HUES64 (cell line): ENCODE results near the gene ITPR2.
"Not testable (repeated sequence)": the region's sequence is repeated elsewhere in the genome, so short reads cannot be mapped to it uniquely, and the experiment has no call there.

Experiments used
- H3K27ac ChIP-seq: 2 replicates; pipeline ENCODE4 v1.7.0; 2013; ENCODE audit warnings: low read depth, low read length, inconsistent platforms
- H3K27me3 ChIP-seq: 2 replicates; pipeline ENCODE4 v1.6.1; 2013; ENCODE audit warnings: mild to moderate bottlenecking, low read length; ENCODE audit not compliant: insufficient read depth
- H3K36me3 ChIP-seq: 2 replicates; pipeline ENCODE4 v1.6.1; 2013; ENCODE audit warnings: mild to moderate bottlenecking, low read length; ENCODE audit not compliant: insufficient read depth
- H3K4me1 ChIP-seq: 2 replicates; pipeline ENCODE4 v1.6.1; 2013; ENCODE audit warnings: mild to moderate bottlenecking, low read length, moderate library complexity; ENCODE audit not compliant: insufficient read depth
- H3K4me3 ChIP-seq: 2 replicates; pipeline ENCODE4 v1.5.1; 2013; ENCODE audit warnings: mild to moderate bottlenecking, low read length, moderate library complexity
- H3K9ac ChIP-seq: 2 replicates; pipeline ENCODE4 v1.6.1; 2013; ENCODE audit warnings: mild to moderate bottlenecking, low read depth, low read length
- H3K9me3 ChIP-seq: 2 replicates; pipeline ENCODE4 v1.6.1; 2013; ENCODE audit warnings: low read depth, low read length; ENCODE audit not compliant: insufficient read depth
- WGBS: fragments of 150-250, 120-280 bp; methylation state at CpG from one replicate; pipeline ENCODE4 v1.1.7; 2013; ENCODE audit warnings: missing lambda C conversion rate; 5-methylcytosine and 5-hydroxymethylcytosine counted together

The ITPR2 gene

GRCh38 chr12:26847431-26847830, 14.4 kb upstream of the ITPR2 start:
- Histone ChIP-seq H3K9me3 (no peaks in the 10 kb centered on the region), H3K36me3 (no peaks in the 10 kb centered on the region), H3K9ac (no peak overlapping the region), H3K27me3 (no peaks in the 10 kb centered on the region), H3K4me1 (no peaks in the 10 kb centered on the region), H3K27ac (no peak overlapping the region), H3K4me3 (no peak overlapping the region)
- 91% methylated on average over 3 of the region's 5 CpGs for WGBS

DNA sequence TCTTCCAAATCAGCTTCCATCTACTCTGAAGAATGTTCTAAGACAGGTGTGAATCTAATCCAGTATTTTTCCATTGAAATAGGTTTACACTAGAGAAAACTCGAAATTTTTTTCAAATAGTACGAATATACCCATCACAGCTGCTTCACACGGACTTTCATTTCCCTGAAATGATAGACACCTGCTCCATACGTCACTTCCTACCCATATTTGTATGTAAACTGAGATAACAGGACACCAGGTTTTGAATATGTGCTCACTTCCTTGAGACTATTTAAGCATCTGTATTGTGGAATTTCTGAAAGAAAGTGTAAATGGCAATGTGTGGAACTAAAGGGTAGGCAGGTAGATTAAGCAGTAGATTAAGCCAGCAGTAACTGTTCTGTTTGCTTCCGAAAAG, 13.4 kb upstream of the ITPR2 start:
- no peak overlapping the region for H3K4me3 ChIP-seq
- no peaks in the 10 kb centered on the region for H3K27me3 ChIP-seq
- H3K9ac ChIP-seq: no peak overlapping the region
- no peaks in the 10 kb centered on the region for H3K4me1 ChIP-seq
- H3K27ac ChIP-seq: no peak overlapping the region
- no peaks in the 10 kb centered on the region for H3K9me3 ChIP-seq
- 81% methylated on average over 4 of the region's 5 CpGs for whole genome bisulfite sequencing
- H3K36me3 ChIP-seq: no peaks in the 10 kb centered on the region

GRCh38 chr12:26845984-26846383, 13.0 kb upstream of the ITPR2 start:
- H3K9ac ChIP-seq: no peak overlapping the region
- no peaks in the 10 kb centered on the region for H3K9me3 ChIP-seq
- H3K27ac ChIP-seq: no peak overlapping the region
- H3K4me1 ChIP-seq: no peaks in the 10 kb centered on the region
- no peaks in the 10 kb centered on the region for H3K36me3 ChIP-seq
- no peaks in the 10 kb centered on the region for H3K27me3 ChIP-seq
- no peak overlapping the region for H3K4me3 ChIP-seq
- WGBS: 94% methylated on average over 4 of the region's 4 CpGs

- H3K4me1 ChIP-seq: no peaks in the 10 kb centered on the region
- no peaks in the 10 kb centered on the region for H3K27me3 ChIP-seq
- H3K4me3 ChIP-seq: no peak overlapping the region
- WGBS: 42% methylated on average over 9 of the region's 11 CpGs
- no peak overlapping the region for H3K9ac ChIP-seq
- H3K27ac ChIP-seq: no peak overlapping the region
- no peaks in the 10 kb centered on the region for H3K36me3 ChIP-seq
- no peaks in the 10 kb centered on the region for H3K9me3 ChIP-seq
Observed at GRCh38 chr12:26845057-26845666, 12.2 kb upstream of the ITPR2 start.

- H3K27ac ChIP-seq: no peak overlapping the region
- WGBS: 89% methylated on average over 2 of the region's 2 CpGs
- H3K4me3 ChIP-seq: no peak overlapping the region
- H3K9ac ChIP-seq: no peak overlapping the region
- H3K27me3 ChIP-seq: no peaks in the 10 kb centered on the region
- H3K4me1 ChIP-seq: no peaks in the 10 kb centered on the region
- H3K36me3 ChIP-seq: no peaks in the 10 kb centered on the region
- peaks cover 11% of the 10 kb centered on the region for H3K9me3 ChIP-seq
Observed at GRCh38 chr12:26843311-26843710, 10.3 kb upstream of the ITPR2 start.

GRCh38 chr12:26841085-26841484, 8.1 kb upstream of the ITPR2 start:
- Histone ChIP-seq H3K4me1 (no peaks in the 10 kb centered on the region), H3K36me3 (no peaks in the 10 kb centered on the region), H3K9ac (no peak overlapping the region), H3K4me3 (no peak overlapping the region), H3K27me3 (no peaks in the 10 kb centered on the region), H3K9me3 (peaks cover 14% of the 10 kb centered on the region), H3K27ac (no peak overlapping the region)
- WGBS: 93% methylated on average over 5 of the region's 5 CpGs

DNA sequence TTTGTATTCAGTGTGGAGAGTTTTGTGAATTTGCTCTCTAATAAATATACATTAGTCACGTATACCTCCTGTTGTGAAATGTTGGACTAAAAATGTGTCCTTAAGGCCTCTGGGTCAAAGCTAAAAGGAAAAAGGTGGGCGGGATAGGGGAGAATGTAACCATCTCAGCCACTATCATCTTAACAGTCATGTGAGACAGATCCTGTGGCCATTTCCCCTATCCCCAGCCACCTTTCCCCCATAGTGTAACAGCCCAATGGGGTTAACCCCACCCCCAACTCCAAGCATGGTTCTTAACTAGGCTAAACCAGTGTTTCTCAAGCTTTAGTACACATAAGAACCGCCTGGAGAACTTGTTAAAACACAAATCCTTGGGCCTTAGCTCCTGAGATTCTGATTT, 6.5 kb upstream of the ITPR2 start:
- Histone ChIP-seq H3K9ac (no peak overlapping the region), H3K27ac (no peak overlapping the region), H3K9me3 (peaks cover 14% of the 10 kb centered on the region), H3K4me1 (no peaks in the 10 kb centered on the region), H3K4me3 (no peak overlapping the region), H3K27me3 (no peaks in the 10 kb centered on the region), H3K36me3 (no peaks in the 10 kb centered on the region)
- 92% methylated on average over 2 of the region's 3 CpGs for WGBS

GRCh38 chr12:26838888-26839416, 6.0 kb upstream of the ITPR2 start:
- H3K4me1 ChIP-seq: no peaks in the 10 kb centered on the region
- no peak overlapping the region for H3K9ac ChIP-seq
- no peak overlapping the region for H3K4me3 ChIP-seq
- WGBS: 96% methylated on average over 24 of the region's 24 CpGs
- no peaks in the 10 kb centered on the region for H3K36me3 ChIP-seq
- H3K27me3 ChIP-seq: peaks cover 5% of the 10 kb centered on the region; the same call in 1 of the 2 replicates
- H3K27ac ChIP-seq: no peak overlapping the region
- peaks cover 14% of the 10 kb centered on the region for H3K9me3 ChIP-seq

DNA sequence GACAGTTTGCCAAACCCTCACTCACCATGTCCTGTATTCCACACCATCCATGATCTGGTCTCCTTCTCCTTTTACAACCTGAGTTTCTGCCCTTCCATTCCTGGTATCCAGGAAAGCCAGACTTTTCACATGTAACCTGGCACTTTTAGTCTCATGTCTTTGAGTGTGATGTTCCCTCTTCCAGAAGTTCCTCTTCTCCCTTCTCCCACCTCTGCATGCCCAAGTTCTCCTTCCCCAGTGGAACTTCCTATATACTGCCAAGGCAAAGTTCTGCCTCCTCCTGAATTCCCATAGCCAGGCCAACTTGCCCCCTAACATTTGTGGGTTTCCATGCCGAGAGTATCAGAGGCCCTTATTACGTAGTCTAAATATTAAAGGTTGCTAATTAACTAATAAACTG, 3.2 kb upstream of the ITPR2 start:
- WGBS: 100% methylated on average over 2 of the region's 2 CpGs
- H3K9me3 ChIP-seq: peaks cover 14% of the 10 kb centered on the region
- H3K4me3 ChIP-seq: no peak overlapping the region
- no peaks in the 10 kb centered on the region for H3K36me3 ChIP-seq
- H3K27me3 ChIP-seq: peaks cover 19% of the 10 kb centered on the region; the same call in 1 of the 2 replicates
- no peak overlapping the region for H3K9ac ChIP-seq
- H3K27ac ChIP-seq: no peak overlapping the region
- no peaks in the 10 kb centered on the region for H3K4me1 ChIP-seq

DNA sequence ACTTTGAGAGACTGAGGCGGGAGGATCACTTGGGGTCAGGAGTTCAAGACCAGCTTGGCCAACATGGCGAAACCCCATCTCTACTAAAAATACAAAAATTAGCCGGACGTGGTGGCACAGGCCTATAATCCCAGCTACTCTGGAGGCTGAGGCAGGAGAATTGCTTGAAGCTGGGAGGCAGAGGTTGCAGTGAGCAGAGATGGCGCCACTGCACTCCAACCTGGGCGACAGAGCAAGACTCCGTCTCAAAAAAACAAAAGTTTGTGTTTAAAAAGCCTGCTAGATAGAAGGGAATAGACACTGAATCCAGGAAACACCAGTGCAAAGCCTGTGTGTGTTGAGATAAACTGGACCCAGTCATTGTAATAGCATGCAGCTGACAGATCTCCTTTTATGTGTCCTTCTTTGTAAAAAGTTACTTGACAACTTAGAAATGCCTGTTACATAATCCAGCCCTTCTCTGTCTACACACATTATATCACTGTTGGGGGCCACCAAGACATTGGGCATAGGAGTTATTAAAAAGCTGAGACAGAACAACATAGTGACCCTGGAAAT, 1.6 kb upstream of the ITPR2 start:
- not testable (repeated sequence) for H3K4me3 ChIP-seq

DNA sequence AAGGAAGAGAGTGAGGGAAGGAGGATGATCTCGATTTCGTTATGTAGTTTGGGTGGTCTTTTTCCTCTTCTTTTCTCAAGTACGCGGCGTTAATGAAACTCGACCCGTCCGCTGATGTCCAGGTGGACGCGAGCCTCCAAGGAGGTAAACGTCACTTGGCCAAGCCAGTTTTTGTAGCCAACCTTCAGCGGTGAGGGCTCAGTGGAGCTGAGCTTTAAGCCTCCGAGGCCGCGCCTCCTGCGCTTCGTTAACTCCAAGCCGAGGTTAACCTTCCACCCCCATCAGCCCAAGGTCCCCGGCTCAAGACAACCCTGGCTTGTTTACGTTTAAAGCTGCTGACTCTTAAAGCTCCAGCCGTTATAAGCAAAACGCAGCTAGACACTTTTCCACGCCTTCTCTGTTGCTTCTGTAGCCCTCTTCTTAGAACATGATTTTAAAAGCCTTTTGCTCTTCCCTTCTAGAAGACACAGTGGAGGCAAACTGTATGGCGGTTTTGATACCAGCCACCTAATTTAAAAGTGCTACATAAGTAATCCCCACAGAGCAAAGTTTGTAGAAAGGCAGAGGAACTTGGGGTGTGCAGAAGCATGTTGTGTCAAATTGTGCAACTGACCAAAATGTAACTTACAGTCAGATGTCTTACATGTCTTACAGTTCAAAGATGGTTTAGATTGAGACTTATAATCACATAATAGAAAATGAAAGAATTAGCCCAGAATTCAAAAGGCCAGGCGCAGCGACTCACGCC, 923 bp upstream of the ITPR2 start:
- peaks cover 32% of the 10 kb centered on the region for H3K27me3 ChIP-seq
- no peak overlapping the region; the same call in 1 of the 2 replicates for H3K27ac ChIP-seq
- H3K9ac ChIP-seq: no peak overlapping the region
- H3K9me3 ChIP-seq: peaks cover 9% of the 10 kb centered on the region
- peak overlapping the region; percentile 94 for H3K4me3 ChIP-seq
- no peaks in the 10 kb centered on the region for H3K4me1 ChIP-seq
- H3K36me3 ChIP-seq: no peaks in the 10 kb centered on the region
- 16% methylated on average over 27 of the region's 27 CpGs for WGBS

More for the DNA sequence above, 1.6 kb upstream of the ITPR2 start:
- whole genome bisulfite sequencing: 91% methylated on average over 7 of the region's 7 CpGs
- Histone ChIP-seq H3K27me3 (peaks cover 32% of the 10 kb centered on the region), H3K9me3 (peaks cover 13% of the 10 kb centered on the region)
- not testable (repeated sequence) for H3K36me3 ChIP-seq, H3K27ac ChIP-seq, H3K9ac ChIP-seq, H3K4me1 ChIP-seq
